Kidney (tissue), 14 donors: ENCODE results near the gene SLC13A5. TPM values are rescaled to one million over a fixed set of nuclear protein-coding genes. Genes with fewer than 3 reads are reported as not detected.
"Not testable (repeated sequence)": the region's sequence is repeated elsewhere in the genome, so short reads cannot be mapped to it uniquely, and the experiment has no call there.

Experiments
- DNase-seq, 5 donors: peaks; one replicate each; pipeline ENCODE4 v3.0.0-alpha.2; 2013 to 2020
- FAIRE-seq: peaks from 2 replicates; lab custom pipeline; 2012; peaks lifted over from hg19 to GRCh38; lab: Jason Lieb, UNC
- H3K27ac ChIP-seq, 2 donors: one replicate each; pipeline ENCODE4 v1.7.0; 2013; ENCODE audit warnings: low read depth in 2 of 2, low read length in 2 of 2, inconsistent platforms in 1 of 2
- H3K27me3 ChIP-seq: one replicate; pipeline ENCODE4 v1.7.1; 2013; ENCODE audit warnings: low read length, inconsistent platforms; ENCODE audit not compliant: control insufficient read depth, insufficient read depth
- H3K36me3 ChIP-seq, 3 donors: one replicate each; pipeline versions ENCODE4 v1.7.0 to v1.7.1; 2013; ENCODE audit warnings: low read length in 3 of 3, control low read depth in 1 of 3, inconsistent platforms in 1 of 3; ENCODE audit not compliant: insufficient read depth in 3 of 3, control insufficient read depth in 2 of 3
- H3K4me1 ChIP-seq, 3 donors: one replicate each; pipeline versions ENCODE4 v1.7.0 to v1.7.1; 2013; ENCODE audit warnings: low read length in 3 of 3, inconsistent platforms in 1 of 3, low read depth in 1 of 3; ENCODE audit not compliant: control insufficient read depth in 2 of 3, insufficient read depth in 2 of 3
- H3K4me3 ChIP-seq, 3 donors: one replicate each; pipeline versions ENCODE4 v1.7.0 to v1.8.1; 2013; ENCODE audit warnings: low read length in 3 of 3, control low read depth in 1 of 3, inconsistent platforms in 1 of 3
- H3K9ac ChIP-seq, 3 donors: one replicate each; pipeline versions ENCODE4 v1.7.0 to v1.7.1; 2013; ENCODE audit warnings: low read length in 3 of 3, control low read depth in 1 of 3, inconsistent platforms in 1 of 3
- H3K9me3 ChIP-seq, 3 donors: one replicate each; pipeline versions ENCODE4 v1.7.0 to v1.7.1; 2013; ENCODE audit warnings: low read length in 3 of 3, control low read depth in 1 of 3, inconsistent platforms in 1 of 3; ENCODE audit not compliant: control insufficient read depth in 2 of 3, insufficient read depth in 1 of 3
- CTCF ChIP-seq: IDR thresholded peaks from 3 replicates; pipeline ENCODE4 v1.5.1; 2012; ENCODE audit warnings: mild to moderate bottlenecking, moderate library complexity, borderline replicate concordance; ENCODE audit not compliant: insufficient read depth; ENCODE audit errors: extremely low read depth
- intact Hi-C: fragments of 100-400 bp; cut with DNase I; formaldehyde crosslinking; loops from one replicate; pipeline ENCODE4 v1.11.1; 2022
- polyA plus RNA-seq: library from polyadenylated mRNA; stranded (reverse); fragments of 350-450 nt; fragmentation: Illumina TruSeq; extraction: RNeasy Lipid Tissue Mini Kit (QIAGEN cat#74804); gene quantifications from one replicate; pipeline ENCODE4 v1.2.3, GENCODE V29; 2014; ENCODE audit warnings: low read depth, low replicate concordance; ENCODE audit not compliant: insufficient read depth
- total RNA-seq: library from RNA; stranded (reverse); fragmentation: NEBNext Ultra II Directional; extraction: Animal tissue kit (Norgen Biotek cat#: 25700); gene quantifications from one replicate; pipeline ENCODE4 v1.2.1, GENCODE V29; 2021
- donor health status: control.
- donor health status: control.
- donor health status: control.
- donor health status: control.
- donor health status: control.
- donor health status: DM: yes; HTN: yes; CAD: no.
- donor health status: Normal renal cell carcinoma (clear cell type).

SLC13A5 gene
- total and polyA plus RNA-seq, 2 donors from 2014 or later, result not detected

GRCh38 chr17:6695565-6695964 lies 17.6 kb downstream of the SLC13A5 start:
- Histone ChIP-seq H3K4me1 (no peaks in the 10 kb centered on the region), H3K27me3 (no peaks in the 10 kb centered on the region), H3K27ac (no peak overlapping the region), H3K9me3 (no peaks in the 10 kb centered on the region), H3K4me3 (no peak overlapping the region), H3K9ac (no peak overlapping the region), H3K36me3 (no peaks in the 10 kb centered on the region)
- intact Hi-C loops, result no loop called here
- DNase-seq (no peak), FAIRE-seq (no peak)
- no peak for TF ChIP-seq CTCF

- H3K9me3 ChIP-seq, result no peaks in the 10 kb centered on the region
- no peak for TF ChIP-seq CTCF
- no peaks in the 10 kb centered on the region for H3K36me3 ChIP-seq
- H3K4me1 ChIP-seq, result no peaks in the 10 kb centered on the region
- H3K27ac ChIP-seq, result no peak overlapping the region
- no peak overlapping the region for H3K4me3 ChIP-seq
- no peak for DNase-seq
- intact Hi-C loops, result no loop called here
- no peaks in the 10 kb centered on the region for H3K27me3 ChIP-seq
- H3K9ac ChIP-seq, result no peak overlapping the region
- no peak for FAIRE-seq
Observed at GRCh38 chr17:6695051-6695450, 18.1 kb downstream of the SLC13A5 start.

GRCh38 chr17:6691958-6692357 lies 21.2 kb downstream of the SLC13A5 start:
- H3K4me3 ChIP-seq, H3K27ac ChIP-seq, H3K36me3 ChIP-seq, H3K9ac ChIP-seq, FAIRE-seq, DNase-seq, H3K27me3 ChIP-seq, H3K9me3 ChIP-seq, intact Hi-C loops, H3K4me1 ChIP-seq: not testable (repeated sequence)

GRCh38 chr17:6691546-6691945 lies 21.6 kb downstream of the SLC13A5 start:
- H3K27me3 ChIP-seq, result no peaks in the 10 kb centered on the region
- intact Hi-C loops, result no loop called here
- DNase-seq (peak in 1 of 5 donors; percentile 35), FAIRE-seq (no peak)
- no peaks in the 10 kb centered on the region for H3K4me1 ChIP-seq
- no peaks in the 10 kb centered on the region for H3K36me3 ChIP-seq
- no peak overlapping the region for H3K9ac ChIP-seq
- H3K9me3 ChIP-seq, result no peaks in the 10 kb centered on the region
- H3K27ac ChIP-seq, result no peak overlapping the region
- TF ChIP-seq CTCF, result no peak
- H3K4me3 ChIP-seq, result no peak overlapping the region
